GM18909 (cell line): Measurements from ENCODE around the gene CHST8.
"Not testable (repeated sequence)": the region's sequence is repeated elsewhere in the genome, so short reads cannot be mapped to it uniquely, and the experiment has no call there.

Source experiments
- ATAC-seq: cut with Tn5 transposase; IDR thresholded peaks from one replicate; pipeline ENCODE4 v1.9.1; 2021; ENCODE audit warnings: mild to moderate bottlenecking; ENCODE audit not compliant: unreplicated experiment, poor library complexity

CHST8 gene

DNA sequence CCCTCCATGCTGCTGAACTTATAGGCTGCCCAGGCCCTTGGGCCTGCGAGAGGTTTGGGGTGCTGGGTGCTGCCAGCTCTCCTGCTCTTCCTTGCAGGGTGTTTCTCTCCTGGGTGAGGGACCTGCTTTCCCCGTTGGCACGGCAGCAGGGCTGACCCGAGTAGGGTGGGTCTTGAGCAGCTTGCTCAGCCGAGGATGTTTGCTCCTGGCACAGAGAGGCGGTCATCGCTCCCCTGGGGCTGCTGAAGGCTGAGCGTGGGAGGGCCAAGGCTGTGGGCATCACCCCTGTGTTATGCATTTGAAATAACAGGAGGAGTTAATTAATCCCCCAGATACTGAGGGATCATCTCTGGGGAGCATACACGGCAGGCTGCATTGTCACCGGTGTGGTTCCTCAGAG lies 180.2 kb downstream of the CHST8 start:
- ATAC-seq = no peak

DNA sequence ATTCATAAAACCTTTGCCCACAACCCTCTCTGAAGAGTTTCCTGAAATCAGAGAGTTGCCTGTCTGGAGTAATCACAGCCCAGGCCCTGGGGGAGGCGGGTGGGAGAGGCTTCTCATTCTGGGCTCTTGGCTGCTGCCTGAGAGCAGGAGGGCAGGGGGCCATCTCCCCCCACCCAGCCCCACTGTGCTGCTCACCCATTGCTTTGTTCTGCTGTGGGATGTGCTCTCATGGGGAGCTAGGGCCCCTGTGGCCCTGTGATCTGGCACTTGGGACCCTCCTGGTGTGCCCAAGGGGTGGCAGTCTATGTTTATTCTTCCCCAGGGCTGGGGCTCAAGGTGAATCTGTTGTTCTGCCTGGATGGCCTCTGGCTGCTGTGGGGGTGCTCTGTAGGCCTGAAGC lies 181.0 kb downstream of the CHST8 start:
- ATAC-seq = no peak

DNA sequence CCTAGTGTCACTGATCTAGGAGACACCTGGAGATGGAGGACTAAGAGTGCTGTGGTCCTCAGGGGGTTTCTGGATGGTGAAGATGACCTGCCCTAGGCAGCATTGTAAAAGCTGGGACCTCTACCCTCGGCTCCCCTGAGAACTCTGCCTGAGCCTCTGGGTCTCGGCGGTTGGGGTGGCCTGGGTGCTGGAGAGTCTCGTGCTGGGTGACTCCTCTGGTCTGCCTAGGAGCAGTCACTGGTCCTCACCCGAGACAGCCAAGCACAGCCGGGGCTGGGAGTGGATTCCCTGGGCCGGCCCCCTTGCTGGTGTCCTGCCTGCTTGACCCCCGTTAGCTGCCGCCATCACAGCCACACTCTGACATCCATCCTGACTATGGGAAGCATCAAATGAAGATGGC lies 181.6 kb downstream of the CHST8 start:
- ATAC-seq = no peak

DNA sequence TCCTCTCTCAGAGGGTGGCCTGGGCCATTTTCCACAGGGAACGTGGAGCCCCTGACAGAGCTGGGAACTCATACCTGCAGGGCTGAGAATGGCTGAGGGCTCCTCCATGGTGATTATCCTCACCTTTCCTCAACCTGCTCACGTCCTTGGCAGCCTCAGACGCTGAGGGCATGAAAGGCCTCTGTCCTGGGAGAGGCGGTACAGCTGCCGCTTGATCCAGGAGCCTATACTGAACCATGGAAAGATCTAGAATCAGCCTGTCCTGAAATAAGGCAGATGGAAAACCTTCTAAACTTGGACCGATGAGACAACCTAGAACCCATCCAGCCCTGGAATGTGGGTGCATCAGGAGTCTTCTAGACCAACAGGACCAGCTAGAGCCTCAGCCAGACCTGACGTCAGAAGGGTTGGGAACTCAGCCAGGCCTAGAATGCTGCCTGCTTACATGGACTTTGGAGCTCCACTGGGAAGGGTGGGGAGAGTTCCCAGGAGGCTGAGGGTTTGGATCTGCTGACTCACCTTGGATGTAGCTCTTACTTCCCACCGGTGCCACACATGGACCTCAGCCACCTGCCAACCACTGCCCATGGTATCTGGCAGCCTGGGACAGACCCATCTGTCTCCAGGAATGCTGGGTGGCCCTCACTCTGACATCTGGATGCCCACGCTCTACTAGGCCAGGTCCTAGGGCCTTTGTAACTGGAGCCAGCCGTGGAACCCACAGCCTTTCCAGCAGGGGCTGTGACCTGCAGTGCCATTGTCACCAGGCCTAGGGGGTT lies 182.5 kb downstream of the CHST8 start:
- ATAC-seq = no peak

DNA sequence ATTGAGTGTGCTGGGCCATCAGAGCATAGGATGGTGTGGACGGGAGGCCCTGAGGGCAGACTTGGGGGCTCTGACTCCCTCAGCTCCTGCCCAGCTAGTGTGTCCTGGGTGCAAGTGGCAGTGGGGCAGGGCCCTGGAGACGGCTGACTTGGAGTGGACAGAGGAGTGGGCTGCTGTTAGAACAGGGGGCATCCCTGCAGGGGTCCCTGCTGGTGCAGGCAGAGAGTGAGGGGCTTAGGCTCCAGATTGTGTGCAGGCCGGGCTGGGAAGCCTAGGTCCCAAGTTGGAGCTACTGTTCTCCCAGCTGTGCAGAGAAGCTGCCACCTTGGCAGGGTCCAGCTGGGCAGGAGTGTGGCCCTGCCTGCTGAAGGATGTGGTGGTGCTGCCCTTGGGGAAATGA lies 183.6 kb downstream of the CHST8 start:
- ATAC-seq = no peak

DNA sequence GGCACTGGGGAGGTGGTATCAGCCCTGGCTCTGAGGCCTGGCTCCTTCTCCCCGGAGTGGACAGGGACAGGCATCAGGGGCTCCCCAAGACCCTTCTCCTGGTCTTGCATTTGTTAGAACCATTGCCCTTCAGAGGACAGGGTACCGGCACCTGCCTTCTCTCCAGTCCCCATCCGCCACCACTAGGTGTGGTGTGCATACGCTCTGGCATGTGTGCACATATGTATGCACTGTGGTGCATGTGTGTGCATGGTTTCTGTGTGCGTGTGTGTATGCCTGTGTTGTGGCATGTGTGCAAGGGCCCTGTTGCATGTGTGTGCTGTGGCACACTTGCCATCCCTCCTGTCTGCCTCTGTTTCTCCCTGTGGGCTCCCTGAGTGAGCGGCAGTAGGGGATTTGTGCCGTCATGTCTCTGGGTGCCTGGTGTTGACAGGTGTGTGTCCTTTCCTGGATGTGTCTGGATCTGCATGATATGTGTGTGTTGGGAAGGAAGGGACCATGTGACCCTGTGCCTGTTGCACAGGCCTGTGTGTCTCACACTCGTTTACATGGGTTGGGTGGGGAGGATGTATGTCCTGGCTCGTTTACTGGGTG lies 184.2 kb downstream of the CHST8 start:
- no peak for ATAC-seq

DNA sequence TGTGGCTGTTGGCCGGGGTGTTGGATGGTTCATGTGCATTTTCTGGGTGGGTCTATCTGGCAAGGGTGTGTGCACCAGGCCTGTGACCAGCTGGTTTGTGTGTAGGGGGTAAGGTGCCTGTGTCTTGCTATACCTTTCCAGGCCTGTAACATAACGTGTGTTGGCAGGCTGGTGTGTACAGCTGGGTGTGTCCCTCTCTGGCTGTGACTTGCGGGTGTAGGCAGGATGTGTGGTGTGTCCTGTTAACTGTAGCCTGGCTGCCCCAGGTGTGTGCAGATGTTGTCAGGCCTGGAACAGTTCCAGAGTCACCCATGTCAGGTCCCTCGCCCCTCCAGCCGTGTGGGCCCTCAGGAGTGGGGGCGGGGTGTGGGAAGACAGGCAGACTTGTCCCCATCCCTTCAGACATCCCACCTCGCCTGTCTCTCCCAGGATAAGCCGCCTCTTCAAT lies 184.7 kb downstream of the CHST8 start:
- no peak for ATAC-seq

DNA sequence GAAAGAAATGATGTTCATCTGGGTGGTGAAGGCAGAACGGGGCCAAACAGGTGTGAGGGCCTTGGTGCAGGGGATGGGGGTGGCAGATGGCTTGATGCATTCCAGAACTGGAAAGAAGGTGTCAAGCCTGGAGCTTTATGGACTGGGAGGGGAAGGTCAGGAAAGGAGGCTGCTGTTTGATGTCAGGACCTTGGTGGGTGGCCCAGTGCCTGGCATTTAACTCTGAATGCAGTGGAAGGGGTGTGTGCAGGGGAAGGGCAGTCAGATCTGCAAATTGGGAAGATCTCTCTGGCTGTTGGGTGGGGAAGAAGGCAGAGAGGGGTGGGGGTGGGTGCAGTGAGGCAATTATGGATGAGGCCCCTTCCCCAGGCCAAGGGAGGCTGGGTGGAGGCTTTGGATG lies 186.6 kb downstream of the CHST8 start:
- ATAC-seq = no peak

DNA sequence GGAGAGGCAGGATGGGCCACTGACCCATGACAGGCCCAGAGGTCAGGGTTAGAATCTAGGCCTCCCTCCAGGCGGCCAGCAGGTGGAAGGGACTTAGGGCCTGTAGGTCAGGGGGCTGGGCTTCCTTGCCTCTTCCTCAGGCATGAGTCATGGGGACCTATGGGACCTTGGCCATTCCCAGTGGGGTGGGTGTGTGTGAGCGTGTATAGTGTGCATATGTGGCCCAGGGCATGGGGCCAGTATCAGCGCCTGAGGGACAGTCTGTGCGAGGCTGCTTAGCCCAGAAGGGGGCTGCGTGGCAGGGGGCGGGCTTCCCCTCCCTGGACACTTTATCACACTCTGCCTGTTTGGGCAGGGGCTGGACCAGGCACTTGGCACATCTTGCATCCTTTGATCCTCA lies 188.2 kb downstream of the CHST8 start:
- no peak for ATAC-seq

DNA sequence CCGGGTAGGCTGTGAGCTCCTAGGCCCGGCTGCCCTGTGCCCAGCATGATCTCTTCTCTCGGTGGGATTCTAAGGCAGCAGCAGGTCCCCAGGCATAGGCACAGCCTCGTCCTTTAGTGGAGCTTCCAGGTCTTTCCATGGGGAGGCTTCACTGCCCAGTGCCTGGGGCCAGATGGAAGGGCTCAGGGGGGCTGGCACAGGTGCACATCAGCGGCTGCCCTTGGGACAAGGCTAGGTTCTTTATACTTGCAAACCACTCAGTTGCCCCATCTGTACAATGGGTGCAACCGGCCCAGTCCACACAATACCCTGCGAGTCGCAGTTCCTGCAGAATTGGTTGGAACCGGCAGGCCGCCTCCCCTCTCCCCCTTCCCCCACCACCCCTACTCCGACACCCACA lies 189.1 kb downstream of the CHST8 start:
- ATAC-seq = no peak

DNA sequence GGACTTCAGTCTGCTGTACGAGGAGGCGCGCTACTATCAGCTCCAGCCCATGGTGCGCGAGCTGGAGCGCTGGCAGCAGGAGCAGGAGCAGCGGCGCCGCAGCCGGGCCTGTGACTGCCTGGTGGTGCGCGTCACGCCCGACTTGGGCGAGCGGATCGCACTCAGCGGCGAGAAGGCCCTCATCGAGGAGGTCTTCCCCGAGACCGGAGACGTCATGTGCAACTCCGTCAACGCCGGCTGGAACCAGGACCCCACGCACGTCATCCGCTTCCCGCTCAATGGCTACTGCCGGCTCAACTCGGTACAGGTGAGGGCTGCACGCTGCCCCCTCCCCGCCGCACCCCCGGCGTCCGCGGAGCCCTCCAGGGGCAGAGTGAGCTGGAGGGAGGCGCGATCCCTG lies 189.5 kb downstream of the CHST8 start:
- no peak for ATAC-seq

DNA sequence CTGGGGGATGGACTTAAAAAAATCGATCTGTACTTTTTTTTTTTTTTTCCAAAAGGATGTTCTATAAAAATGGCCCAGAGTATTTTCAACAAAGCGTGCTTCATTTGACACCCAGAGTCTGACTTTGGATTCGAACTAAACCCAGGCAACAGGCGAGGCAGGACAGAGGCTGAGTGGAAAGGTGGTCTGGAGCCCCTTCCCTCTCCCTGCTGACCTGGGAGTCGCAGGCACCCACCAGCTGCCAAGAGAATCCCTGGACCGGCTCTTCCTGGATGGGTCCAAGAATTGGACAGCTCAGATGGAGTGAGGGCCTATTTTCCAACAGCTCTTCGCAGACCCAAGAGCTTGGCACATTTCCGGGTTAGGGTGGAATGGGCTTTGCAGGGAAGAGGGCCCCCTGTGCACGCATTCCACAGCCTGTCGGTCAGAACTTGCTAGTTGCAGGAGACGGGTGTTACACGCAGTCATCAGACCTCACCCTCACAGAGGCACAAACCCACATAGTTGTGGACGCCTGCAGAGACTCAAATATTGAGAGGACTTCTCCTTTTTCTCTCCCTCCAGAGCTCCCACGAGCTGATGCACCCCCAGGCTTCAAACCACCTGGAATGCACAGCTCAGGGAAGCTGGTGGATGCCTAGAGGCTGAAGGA lies 190.1 kb downstream of the CHST8 start:
- ATAC-seq = no peak

DNA sequence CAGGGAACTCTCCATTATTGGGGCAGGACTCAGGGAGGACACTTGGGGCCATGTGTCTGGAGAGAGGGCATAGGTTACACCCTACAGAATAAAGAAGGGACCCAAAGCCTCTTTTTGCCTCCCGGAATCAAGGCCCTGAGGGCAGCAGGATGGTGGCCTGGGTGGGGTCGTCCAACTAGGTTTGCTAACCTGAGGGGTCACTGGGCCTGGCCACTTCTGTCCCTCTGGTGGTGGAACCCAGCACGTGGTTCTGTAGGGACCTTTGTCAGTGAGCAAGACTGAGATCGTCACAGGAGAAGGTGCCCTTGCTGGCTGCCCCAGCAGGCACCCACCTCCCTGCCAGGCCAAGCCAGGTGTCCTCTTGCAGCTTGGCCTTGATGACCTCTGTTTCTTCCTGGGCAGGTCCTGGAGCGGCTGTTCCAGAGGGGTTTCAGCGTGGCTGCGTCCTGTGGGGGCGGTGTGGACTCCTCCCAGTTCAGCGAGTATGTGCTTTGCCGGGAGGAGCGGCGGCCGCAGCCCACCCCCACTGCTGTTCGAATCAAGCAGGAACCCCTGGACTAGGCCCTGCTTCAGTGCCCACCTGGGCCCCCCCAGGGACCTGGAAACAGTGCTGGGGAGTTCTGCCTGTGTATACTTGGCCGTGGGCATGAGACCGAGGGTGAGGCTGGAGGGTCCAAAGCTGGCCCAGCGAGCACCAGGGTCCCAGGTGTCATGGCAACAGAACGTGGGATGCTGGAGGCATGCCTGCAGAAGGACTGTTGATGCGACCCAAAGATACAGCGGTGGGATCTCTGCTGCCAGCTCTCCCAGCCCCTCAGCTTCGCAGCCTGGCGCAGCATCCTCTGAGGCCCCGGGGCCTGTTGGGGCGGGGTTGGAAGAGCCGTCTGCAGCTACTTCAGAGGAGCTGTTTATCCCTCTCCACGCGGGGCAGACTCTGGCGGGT lies 190.9 kb downstream of the CHST8 start:
- no peak for ATAC-seq

DNA sequence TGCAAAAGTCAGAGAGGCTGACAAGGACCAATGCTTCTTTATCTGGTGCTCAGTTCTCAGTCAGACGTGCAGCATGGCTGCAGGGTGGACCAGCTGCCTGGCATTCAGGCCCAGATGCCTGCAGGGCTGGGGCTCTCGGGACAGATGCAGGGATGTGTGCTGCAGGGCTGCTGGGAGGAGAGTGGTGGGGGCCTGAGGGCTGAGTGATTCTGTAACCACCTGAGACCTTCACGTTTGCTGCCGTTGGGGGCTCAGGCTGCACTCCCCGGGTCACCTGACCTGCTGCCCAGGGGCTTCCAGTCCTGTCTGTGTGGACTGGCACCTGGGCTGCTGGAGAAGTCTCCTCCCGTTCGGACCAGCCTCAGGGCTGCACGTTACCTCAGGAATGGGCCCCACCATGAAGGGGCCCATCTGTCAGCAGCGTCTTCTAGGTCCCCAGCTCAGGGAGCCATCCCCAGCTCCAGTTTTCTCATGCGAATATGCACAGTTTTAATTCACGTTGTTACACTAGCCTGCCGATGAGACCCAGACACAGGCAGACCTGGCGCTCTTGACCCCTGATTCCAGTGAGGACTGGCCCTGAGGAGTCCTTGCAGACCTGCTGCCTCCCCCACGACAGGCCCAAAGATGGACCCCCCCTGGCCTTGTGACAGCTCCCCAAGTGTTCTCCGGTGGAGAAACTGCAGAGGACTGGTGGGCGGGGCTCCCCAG lies 191.8 kb downstream of the CHST8 start:
- ATAC-seq = no peak

DNA sequence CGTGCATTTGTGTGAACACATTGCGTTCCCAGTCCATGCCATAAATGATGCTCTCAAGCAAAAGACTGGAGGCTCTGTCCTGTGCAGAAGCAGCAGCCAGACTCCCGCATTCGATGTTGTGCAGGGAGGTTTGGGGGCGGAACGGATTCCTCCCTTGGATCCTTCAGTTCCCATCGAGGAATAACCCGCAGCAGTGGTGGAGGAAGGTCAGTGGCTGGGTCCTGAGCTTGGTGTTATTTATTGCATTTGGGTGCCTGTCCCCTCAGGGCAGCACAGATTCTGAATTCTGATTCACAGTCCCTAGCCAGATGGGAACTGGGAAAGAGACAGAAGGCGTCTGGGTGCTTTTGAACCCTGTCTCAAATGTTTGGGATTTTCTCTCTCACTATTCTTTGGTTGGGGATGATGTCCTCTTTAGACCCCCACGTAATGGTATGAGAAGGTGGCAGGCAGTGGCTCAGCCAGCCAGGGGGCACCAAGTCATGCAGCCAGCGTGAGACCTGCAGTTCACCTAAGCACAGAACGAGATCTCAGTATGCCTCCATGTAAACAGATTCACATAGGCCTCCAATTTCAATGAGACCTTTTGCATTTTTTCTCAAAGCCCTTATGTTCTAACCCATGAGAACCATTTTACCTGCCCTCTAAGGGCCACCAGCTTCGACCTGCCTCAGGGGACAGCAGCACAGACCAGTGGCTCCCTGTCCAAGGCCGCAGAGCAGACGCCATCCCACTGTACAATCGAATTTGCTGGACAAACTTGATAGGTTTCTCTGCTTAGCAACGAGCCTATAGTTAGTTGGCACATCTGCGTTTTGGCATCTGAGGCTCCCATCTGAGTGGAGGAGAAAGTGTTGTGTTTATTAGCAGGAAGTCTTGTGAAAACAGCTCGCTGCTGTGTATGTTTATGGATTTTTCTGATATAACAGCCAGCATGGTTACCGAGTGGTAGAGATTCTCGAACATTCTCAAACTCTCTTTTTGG lies 192.7 kb downstream of the CHST8 start:
- no peak for ATAC-seq

DNA sequence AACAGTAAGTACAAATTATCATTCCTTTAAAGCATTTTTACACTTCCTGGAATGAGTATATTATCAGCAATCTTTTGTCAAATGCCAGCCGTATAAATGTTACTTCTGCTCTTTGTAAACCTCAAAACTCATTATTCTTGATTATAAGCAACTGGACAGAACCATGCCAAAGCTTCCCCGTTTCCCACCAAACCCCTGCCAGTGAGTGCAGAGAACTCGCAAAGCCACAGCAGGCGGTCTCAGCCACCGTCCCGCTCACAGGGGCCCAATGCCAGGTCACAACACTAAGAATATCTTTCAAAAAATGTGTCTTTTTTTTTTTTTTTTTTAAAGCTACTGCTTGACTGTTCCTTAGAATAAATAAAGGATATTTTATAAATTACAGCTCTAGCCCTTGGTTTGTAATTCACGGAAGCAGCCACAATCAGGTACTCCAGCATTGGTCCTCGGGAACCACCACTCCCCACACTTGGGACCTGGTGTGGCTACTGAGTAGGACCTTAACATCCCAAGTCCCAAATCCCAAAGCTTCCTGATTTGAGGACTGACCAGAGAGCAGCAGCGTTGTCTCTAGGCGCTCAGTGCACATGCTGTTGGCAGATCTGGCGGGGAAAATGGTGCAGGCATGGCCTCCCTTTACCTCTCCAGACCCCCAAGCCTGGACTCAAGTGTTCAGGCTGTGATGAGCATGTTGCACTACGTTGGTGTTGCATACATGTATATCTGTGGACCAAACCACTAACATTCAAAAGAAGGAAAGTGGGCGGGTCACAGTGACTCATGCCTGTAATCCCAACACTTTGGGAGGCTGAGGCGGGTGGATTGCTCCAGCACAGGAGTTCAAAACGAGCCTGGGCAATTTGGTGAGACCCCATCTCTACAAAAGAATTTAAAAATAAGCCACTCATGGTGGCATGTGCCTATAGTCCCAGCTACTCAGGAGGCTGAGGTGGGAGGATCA lies 193.9 kb downstream of the CHST8 start:
- ATAC-seq = no peak

DNA sequence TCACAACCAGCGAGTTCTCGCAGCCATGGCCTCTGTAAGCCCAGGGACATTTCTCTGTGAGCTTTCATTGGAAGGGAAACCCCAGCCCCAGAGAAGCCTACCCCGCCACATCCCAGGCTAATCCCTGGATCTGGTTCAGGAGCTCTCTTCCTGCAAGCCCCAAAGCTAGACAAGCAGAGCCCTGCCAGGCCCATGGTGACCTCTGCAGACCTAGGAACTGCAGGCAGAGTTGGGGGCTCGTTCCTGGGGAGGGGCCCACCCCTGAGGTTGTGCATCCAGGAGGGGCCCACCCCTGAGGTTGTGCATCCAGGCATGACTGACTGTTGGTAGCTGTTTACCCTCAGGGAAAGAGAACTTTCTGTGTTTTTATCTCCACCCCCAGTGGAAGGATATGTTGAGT lies 196.7 kb downstream of the CHST8 start:
- no peak for ATAC-seq

DNA sequence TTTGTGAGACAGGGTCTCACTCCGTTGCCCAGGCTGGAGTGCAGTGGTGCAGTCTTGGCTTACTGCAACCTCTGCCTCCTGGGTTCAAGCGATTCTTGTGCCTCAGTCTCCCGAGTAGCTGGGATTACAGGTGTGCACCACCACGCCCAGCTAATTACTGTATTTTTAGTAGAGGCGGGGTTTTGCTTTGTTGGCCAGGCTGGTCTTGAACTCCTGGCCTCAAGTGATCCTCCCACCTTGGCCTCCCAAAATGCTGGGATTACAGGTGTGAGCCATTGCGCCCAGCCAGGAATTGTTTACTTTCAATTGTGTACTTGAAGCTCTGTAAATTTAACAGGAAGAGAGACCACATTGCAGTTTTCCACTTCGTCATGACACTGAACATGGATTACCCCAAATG lies 197.3 kb downstream of the CHST8 start:
- not testable (repeated sequence) for ATAC-seq
